Measurements from ENCODE around the gene PARP11. TPM values are rescaled to one million over a fixed set of nuclear protein-coding genes. Genes with fewer than 3 reads are reported as not detected.

Gene PARP11
- total and polyA plus RNA-seq, 2 of the 8 experiments (the other 6 are each of a cell fraction or from before 2014, with no cell fraction given), result 4.2 to 13.3 TPM

DNA sequence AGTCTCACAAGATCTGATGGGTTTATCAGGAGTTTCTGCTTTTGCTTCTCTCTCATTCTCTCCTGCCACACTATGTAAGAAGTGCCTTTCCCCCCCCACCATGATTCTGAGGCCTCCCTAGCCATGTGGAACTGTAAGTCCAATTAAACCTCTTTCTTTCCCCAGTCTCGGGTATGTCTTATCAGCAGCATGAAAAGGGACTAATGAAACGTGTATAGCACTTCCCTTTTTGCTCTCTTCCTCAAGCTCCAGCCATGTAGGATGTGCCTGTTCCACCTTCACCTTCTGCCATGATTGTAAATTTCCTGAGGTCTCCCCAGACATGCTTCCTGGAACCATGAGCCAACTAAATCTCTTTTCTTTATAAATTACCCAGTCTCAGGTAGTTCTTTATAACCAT lies 113.3 kb downstream of the PARP11 start:
- H2BK5ac ChIP-seq (ENCODE audit: low read depth, low read length), result no peak overlapping the region
- FAIRE-seq, result no peak
- H4K20me1 ChIP-seq (replicated peaks in 1 of 2; ENCODE audit: control insufficient read depth in 1 of 2, insufficient read depth in 2 of 2, low read length in 2 of 2), result no peaks in the 10 kb centered on the region
- no peaks in the 10 kb centered on the region; a peak in 1 of 7 replicates for H3K4me1 ChIP-seq (replicated peaks in 1 of 4; ENCODE audit: control insufficient read depth in 3 of 4, insufficient read depth in 4 of 4, low read length in 3 of 4)
- POLR2A ChIA-PET (ENCODE audit: partially characterized antibody), result no interaction called here
- no peak overlapping the region for H3K4me3 ChIP-seq (ENCODE audit: extremely low read depth in 1 of 4, insufficient read depth in 2 of 4, low read depth in 3 of 4, low read length in 4 of 4)
- no peak overlapping the region for H3K9ac ChIP-seq (replicated peaks in 1 of 4; ENCODE audit: extremely low read depth in 1 of 4, low read depth in 3 of 4, low read length in 3 of 4)
- H3K27me3 ChIP-seq (replicated peaks in 1 of 4; ENCODE audit: control insufficient read depth in 3 of 4, extremely low read depth in 1 of 4, insufficient read depth in 3 of 4, low read length in 3 of 4), result no peaks in the 10 kb centered on the region; a peak in 1 of 7 replicates
- H4K5ac ChIP-seq (ENCODE audit: insufficient read length, low read depth, low read length), result no peak overlapping the region
- H3K4me2 ChIP-seq (ENCODE audit: insufficient read depth in 1 of 2, low read depth in 2 of 2, low read length in 2 of 2), result no peak overlapping the region
- WGBS, 2 experiments (ENCODE audit: extremely low coverage in 1 of 2, insufficient coverage in 1 of 2, insufficient read length in 1 of 2, insufficient replicate concordance in 2 of 2, low coverage in 1 of 2, low lambda C conversion rate in 2 of 2, missing lambda C conversion rate in 1 of 2), result 70% methylated on average over 2 of the region's 2 CpGs; no CpG with 5 or more reads in 1 of the 2 experiments
- no peak overlapping the region for H3K23ac ChIP-seq (ENCODE audit: insufficient read length)
- H2AFZ ChIP-seq (ENCODE audit: low read length), result no peak overlapping the region
- no peaks in the 10 kb centered on the region for H3K9me3 ChIP-seq (ENCODE audit: insufficient read depth in 2 of 2, low read depth in 1 of 2, low read length in 1 of 2)
- H3K23me2 ChIP-seq (ENCODE audit: low read depth, low read length), result no peaks in the 10 kb centered on the region
- H3K14ac ChIP-seq (ENCODE audit: insufficient read length), result no peak overlapping the region
- H3K4ac ChIP-seq (replicated peaks; ENCODE audit: insufficient read length, low read depth, low read length), result no peak overlapping the region
- no peaks in the 10 kb centered on the region; a peak in 1 of 4 replicates for H3K79me2 ChIP-seq (ENCODE audit: control insufficient read depth in 1 of 2, insufficient read depth in 2 of 2, low read length in 2 of 2)
- no peak overlapping the region for H2BK120ac ChIP-seq (replicated peaks; ENCODE audit: low read depth, low read length)
- no peak overlapping the region for H3K18ac ChIP-seq (ENCODE audit: extremely low read depth, low read length)
- H2AK5ac ChIP-seq (ENCODE audit: low read depth, low read length), result no peak overlapping the region
- CTCF ChIA-PET (ENCODE audit: partially characterized antibody), result interaction anchor here (1.2 kb wide), 1 partner anchor 17 kb away, joined by 3 read pairs; no protein-coding TSS in a partner anchor
- no peak overlapping the region for H3K56ac ChIP-seq (replicated peaks; ENCODE audit: insufficient read length, low read depth, low read length)
- no peak overlapping the region for H4K91ac ChIP-seq (replicated peaks; ENCODE audit: insufficient read length, low read length)
- no peak for DNase-seq (ENCODE audit: low read depth in 1 of 2, low spot score in 2 of 2)
- no peaks in the 10 kb centered on the region for H3K36me3 ChIP-seq (ENCODE audit: control insufficient read depth in 2 of 4, insufficient read depth in 4 of 4, low read length in 3 of 4)
- no peak overlapping the region for H2BK20ac ChIP-seq (ENCODE audit: low read length)
- H4K8ac ChIP-seq (ENCODE audit: extremely low read depth, insufficient read depth, low read length), result no peak overlapping the region
- H3K27ac ChIP-seq (ENCODE audit: low read depth, low read length), result no peak overlapping the region
- H2BK12ac ChIP-seq (ENCODE audit: low read depth, low read length), result no peak overlapping the region
- no peaks in the 10 kb centered on the region for H3K79me1 ChIP-seq (ENCODE audit: low read depth, low read length)
- no peak overlapping the region for H2BK15ac ChIP-seq (ENCODE audit: low read length)
- no peak for TF ChIP-seq POLR2AphosphoS5 (IDR thresholded peaks at IDR 0.05; ENCODE audit: low read depth, low read length)
- no peak for TF ChIP-seq TBP (IDR thresholded peaks at IDR 0.05; ENCODE audit: low read depth, low read length)
- no peak for TF ChIP-seq SP4 (IDR thresholded peaks at IDR 0.05; ENCODE audit: low read length)
- TF ChIP-seq RAD21 (IDR thresholded peaks at IDR 0.05 in 1 of 2, conservative IDR thresholded peaks at IDR 0.05 in 1 of 2; ENCODE audit: low read depth in 2 of 2, low read length in 2 of 2), result no peak
- TF ChIP-seq ASH2L (IDR thresholded peaks at IDR 0.05; ENCODE audit: low read length), result no peak
- no peak for TF ChIP-seq SAP30 (IDR thresholded peaks at IDR 0.05; ENCODE audit: insufficient read depth, insufficient replicate concordance, low read length)
- TF ChIP-seq YY1 (IDR thresholded peaks at IDR 0.05; ENCODE audit: low read depth, low read length), result no peak
- TF ChIP-seq SIN3A (conservative IDR thresholded peaks at IDR 0.05 in 1 of 2, IDR thresholded peaks at IDR 0.05 in 1 of 2; ENCODE audit: low read depth in 1 of 2, low read length in 2 of 2), result no peak
- no peak for TF ChIP-seq SP1 (IDR thresholded peaks at IDR 0.05; ENCODE audit: low read depth, low read length)
- no peak for TF ChIP-seq SUZ12 (IDR thresholded peaks at IDR 0.05; ENCODE audit: low read length)
- TF ChIP-seq EP300 (IDR thresholded peaks at IDR 0.05; ENCODE audit: borderline replicate concordance in 1 of 2, low read depth in 2 of 2, low read length in 2 of 2), result no peak
- TF ChIP-seq MAFK (IDR thresholded peaks at IDR 0.05; ENCODE audit: low read depth, low read length), result no peak
- TF ChIP-seq, protein P1, sequence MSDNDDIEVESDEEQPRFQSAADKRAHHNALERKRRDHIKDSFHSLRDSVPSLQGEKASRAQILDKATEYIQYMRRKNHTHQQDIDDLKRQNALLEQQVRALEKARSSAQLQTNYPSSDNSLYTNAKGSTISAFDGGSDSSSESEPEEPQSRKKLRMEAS (IDR thresholded peaks at IDR 0.05), result no peak
- no peak for TF ChIP-seq JUN (IDR thresholded peaks at IDR 0.05; ENCODE audit: low read depth, low read length)
- TF ChIP-seq KDM1A (IDR thresholded peaks at IDR 0.05; ENCODE audit: borderline replicate concordance, low read length), result no peak
